HL-60 (cell line): Measurements from ENCODE around the gene BCL7B.
"Not testable (repeated sequence)": the region's sequence is repeated elsewhere in the genome, so short reads cannot be mapped to it uniquely, and the experiment has no call there.

Experiments used
- DNase-seq, 2 experiments: peaks; one replicate each; pipeline ENCODE4 v3.0.0-alpha.2; 2010 to 2020; ENCODE audit warnings: low read depth in 1 of 2, low spot score in 1 of 2
- H3K27ac ChIP-seq: fragments of 250-450 bp; sonication (Bioruptor Pico); replicated peaks from 2 replicates; pipeline ENCODE4 v1.5.1; 2020; ENCODE audit warnings: mild to moderate bottlenecking, moderate library complexity
- H3K27me3 ChIP-seq: fragments of 250-450 bp; sonication (Bioruptor Pico); 2 replicates; pipeline ENCODE4 v1.5.1; 2021; ENCODE audit warnings: mild to moderate bottlenecking, moderate library complexity; ENCODE audit not compliant: insufficient read depth, poor library complexity, severe bottlenecking
- H3K4me3 ChIP-seq: replicated peaks from 2 replicates; pipeline ENCODE4 v1.5.1; 2011; ENCODE audit warnings: mild to moderate bottlenecking, control low read depth, low read length; ENCODE audit not compliant: insufficient read depth
- GABPA ChIP-seq: IDR thresholded peaks from 2 replicates; pipeline ENCODE4 v1.6.1; 2012; ENCODE audit warnings: low read depth
- POLR2AphosphoS5 ChIP-seq: IDR thresholded peaks from 2 replicates; pipeline ENCODE4 v1.6.1; 2012; ENCODE audit warnings: low read depth
- REST ChIP-seq: IDR thresholded peaks from 2 replicates; pipeline ENCODE4 v1.6.1; 2012; ENCODE audit warnings: low read depth; ENCODE audit not compliant: insufficient replicate concordance
- SPI1 ChIP-seq: IDR thresholded peaks from 2 replicates; pipeline ENCODE4 v1.6.1; 2012; ENCODE audit warnings: low read depth, mild to moderate bottlenecking, borderline replicate concordance
- TF ChIP-seq, protein P1 (sequence below): IDR thresholded peaks from one replicate; pipeline ENCODE4 v1.5.1; 2011; ENCODE audit warnings: low read length, control low read depth, inconsistent platforms; ENCODE audit not compliant: insufficient read depth

The BCL7B gene

DNA sequence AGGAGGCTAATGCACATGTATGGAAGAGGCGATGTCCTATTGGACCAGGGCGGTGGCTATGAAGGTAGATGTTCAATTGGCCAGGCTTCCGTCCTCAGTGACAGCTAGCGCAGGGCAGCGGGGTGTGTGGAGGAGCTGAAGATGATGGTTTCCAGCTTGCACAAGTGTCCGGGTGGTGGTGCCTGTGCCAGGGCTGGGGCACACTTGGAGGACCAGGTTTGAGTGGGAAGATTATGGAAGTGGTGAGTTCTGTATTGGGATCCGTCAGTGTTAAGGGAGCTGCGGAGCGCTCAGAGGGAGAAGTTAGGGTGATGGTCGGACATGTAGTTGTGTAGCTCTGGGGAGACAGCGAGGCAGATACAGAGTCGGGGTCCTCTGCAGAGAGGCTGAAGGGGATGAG is 29.4 kb upstream of the BCL7B start:
- Histone ChIP-seq H3K27me3 (no peaks in the 10 kb centered on the region), H3K27ac (no peak overlapping the region), H3K4me3 (no peak overlapping the region)
- TF ChIP-seq, protein P1, sequence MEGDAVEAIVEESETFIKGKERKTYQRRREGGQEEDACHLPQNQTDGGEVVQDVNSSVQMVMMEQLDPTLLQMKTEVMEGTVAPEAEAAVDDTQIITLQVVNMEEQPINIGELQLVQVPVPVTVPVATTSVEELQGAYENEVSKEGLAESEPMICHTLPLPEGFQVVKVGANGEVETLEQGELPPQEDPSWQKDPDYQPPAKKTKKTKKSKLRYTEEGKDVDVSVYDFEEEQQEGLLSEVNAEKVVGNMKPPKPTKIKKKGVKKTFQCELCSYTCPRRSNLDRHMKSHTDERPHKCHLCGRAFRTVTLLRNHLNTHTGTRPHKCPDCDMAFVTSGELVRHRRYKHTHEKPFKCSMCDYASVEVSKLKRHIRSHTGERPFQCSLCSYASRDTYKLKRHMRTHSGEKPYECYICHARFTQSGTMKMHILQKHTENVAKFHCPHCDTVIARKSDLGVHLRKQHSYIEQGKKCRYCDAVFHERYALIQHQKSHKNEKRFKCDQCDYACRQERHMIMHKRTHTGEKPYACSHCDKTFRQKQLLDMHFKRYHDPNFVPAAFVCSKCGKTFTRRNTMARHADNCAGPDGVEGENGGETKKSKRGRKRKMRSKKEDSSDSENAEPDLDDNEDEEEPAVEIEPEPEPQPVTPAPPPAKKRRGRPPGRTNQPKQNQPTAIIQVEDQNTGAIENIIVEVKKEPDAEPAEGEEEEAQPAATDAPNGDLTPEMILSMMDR = no peak
- TF ChIP-seq REST (no peak), GABPA (no peak), POLR2AphosphoS5 (no peak), SPI1 (no peak)
- no peak for DNase-seq

DNA sequence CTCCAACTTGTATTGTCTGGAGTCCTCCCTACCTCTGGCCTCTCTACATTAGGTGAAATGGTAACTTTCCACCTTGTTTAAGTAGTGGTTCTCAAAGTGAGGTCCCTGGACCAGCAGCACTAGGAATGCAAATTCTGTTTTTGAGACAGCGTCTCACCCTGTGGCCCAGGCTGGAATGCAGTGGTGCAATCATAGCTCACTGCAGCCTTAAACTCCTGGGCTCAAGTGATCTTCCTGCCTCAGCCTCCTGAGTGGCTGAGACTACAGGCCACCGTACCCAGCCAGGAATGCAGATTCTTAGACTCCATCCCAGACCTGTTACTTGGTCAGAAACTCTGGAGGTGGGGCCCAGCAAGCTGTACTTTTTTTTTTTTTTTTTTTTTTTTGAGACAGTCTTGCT is 27.7 kb upstream of the BCL7B start:
- no peak for DNase-seq
- H3K27me3 ChIP-seq = no peaks in the 10 kb centered on the region
- TF ChIP-seq REST (no peak), GABPA (no peak), SPI1 (no peak), POLR2AphosphoS5 (no peak)
- TF ChIP-seq, protein P1 = no peak
- H3K27ac ChIP-seq = no peak overlapping the region
- no peak overlapping the region for H3K4me3 ChIP-seq

- no peaks in the 10 kb centered on the region for H3K27me3 ChIP-seq
- H3K27ac ChIP-seq = peak overlapping the region; percentile 25; the same call in 1 of the 2 replicates
- TF ChIP-seq SPI1 (no peak), GABPA (no peak), REST (no peak), POLR2AphosphoS5 (no peak)
- TF ChIP-seq, protein P1 = no peak
- no peak for DNase-seq
- H3K4me3 ChIP-seq = no peak overlapping the region
Measured at GRCh38 chr7:73582664-73583202, 25.2 kb upstream of the BCL7B start.

DNA sequence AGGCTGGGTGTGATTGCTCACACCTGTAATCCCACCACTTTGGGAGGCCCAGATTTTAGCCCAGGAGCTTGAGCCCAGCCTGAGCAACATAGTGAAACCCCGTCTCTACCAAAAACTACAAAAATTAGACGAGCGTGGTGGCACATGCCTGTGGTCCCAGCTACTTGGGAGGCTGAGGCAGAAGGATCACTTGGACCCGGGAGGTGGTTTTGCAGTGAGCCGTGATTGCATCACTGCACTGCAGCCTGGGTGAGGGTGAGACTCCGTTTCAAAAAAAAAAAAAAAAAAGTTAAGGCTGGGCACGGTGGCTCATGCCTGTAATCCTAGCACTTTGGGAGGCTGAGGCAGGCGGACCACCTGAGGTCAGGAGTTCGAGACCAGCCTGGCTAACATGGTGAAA is 23.5 kb upstream of the BCL7B start:
- H3K27ac ChIP-seq, H3K27me3 ChIP-seq, DNase-seq, H3K4me3 ChIP-seq: not testable (repeated sequence)
